ENCODE data around the gene AEN.

Gene AEN

DNA sequence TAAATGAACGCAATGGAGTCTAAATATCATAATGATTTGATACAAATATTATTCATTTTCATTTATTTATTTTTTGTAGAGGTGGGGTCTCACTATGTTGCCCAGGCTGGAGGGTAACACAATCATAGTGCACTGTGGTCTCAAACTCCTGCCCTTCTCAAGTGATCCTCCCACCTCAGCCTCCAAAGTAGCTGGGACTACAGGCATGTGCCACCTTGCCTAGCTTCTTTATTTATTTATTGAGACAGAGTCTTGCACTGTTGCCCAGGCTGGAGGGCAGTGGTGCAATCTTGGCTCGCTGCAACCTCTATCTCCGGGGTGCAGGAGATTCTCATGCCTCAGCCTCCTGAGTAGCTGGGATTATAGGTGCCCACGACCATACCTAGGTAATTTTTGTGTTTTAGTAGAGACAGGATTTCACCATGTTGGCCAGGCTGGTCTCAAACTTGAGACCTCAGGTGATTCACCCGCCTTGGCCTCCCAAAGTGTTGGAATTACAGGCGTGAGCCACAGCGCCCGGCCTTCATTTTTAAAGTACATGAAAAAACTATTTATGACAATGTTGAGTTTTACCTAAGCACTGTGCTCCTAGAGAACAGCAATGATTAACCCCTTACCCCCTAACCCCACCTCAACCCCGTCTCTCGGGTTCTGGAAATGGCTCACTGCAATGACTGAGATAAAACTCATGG is 4.0 kb upstream of the AEN start:
- no peak overlapping the region for H3K9ac ChIP-seq (ENCODE audit: low read depth, low read length, poor library complexity, severe bottlenecking)
- no peaks in the 10 kb centered on the region for H4K20me1 ChIP-seq (ENCODE audit: insufficient read depth, low read length, poor library complexity, severe bottlenecking)
- H3K79me2 ChIP-seq (ENCODE audit: insufficient read depth, low read length), result peaks cover 10% of the 10 kb centered on the region

DNA sequence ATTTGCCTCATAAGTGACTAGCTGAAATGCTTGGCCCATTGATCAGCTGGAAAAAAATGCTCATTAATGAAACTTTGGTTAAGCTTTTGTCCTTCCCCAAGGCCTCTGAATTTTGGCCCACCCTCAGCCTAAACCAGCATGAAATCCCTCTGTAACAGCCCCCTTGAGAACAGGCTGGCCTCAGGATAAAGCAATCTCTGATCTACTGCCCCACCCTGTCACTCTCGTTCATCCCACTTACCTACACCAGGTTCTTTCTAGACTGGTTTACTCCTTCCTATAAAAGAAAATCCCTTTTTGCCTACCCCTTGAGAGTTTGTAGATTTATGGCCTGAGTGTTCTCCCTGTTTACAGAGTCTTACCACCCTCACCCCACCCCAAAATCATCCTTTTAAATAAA is 3.4 kb upstream of the AEN start:
- peaks cover 16% of the 10 kb centered on the region for H3K79me2 ChIP-seq (ENCODE audit: insufficient read depth, low read length)
- H3K4me2 ChIP-seq (ENCODE audit: low read depth, low read length, poor library complexity, severe bottlenecking), result no peak overlapping the region
- TF ChIP-seq EZH2phosphoT487 (IDR thresholded peaks at IDR 0.05; ENCODE audit: borderline replicate concordance), result no peak
- TF ChIP-seq, protein P1, sequence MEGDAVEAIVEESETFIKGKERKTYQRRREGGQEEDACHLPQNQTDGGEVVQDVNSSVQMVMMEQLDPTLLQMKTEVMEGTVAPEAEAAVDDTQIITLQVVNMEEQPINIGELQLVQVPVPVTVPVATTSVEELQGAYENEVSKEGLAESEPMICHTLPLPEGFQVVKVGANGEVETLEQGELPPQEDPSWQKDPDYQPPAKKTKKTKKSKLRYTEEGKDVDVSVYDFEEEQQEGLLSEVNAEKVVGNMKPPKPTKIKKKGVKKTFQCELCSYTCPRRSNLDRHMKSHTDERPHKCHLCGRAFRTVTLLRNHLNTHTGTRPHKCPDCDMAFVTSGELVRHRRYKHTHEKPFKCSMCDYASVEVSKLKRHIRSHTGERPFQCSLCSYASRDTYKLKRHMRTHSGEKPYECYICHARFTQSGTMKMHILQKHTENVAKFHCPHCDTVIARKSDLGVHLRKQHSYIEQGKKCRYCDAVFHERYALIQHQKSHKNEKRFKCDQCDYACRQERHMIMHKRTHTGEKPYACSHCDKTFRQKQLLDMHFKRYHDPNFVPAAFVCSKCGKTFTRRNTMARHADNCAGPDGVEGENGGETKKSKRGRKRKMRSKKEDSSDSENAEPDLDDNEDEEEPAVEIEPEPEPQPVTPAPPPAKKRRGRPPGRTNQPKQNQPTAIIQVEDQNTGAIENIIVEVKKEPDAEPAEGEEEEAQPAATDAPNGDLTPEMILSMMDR (conservative IDR thresholded peaks at IDR 0.05; ENCODE audit: low read length), result no peak

More for the DNA sequence above, 4.0 kb upstream of the AEN start:
- no peaks in the 10 kb centered on the region for H3F3A ChIP-seq (ENCODE audit: low read depth)
- no peak overlapping the region for H3K4me2 ChIP-seq (ENCODE audit: low read depth, low read length, poor library complexity, severe bottlenecking)
- TF ChIP-seq EZH2phosphoT487 (IDR thresholded peaks at IDR 0.05; ENCODE audit: borderline replicate concordance), result no peak
- TF ChIP-seq, protein P1 (conservative IDR thresholded peaks at IDR 0.05; ENCODE audit: low read length), result no peak
- no peaks in the 10 kb centered on the region for H3K9me2 ChIP-seq (replicated peaks; ENCODE audit: low read depth, low read length)
- H3K4me1 ChIP-seq (ENCODE audit: insufficient read depth, low read length, poor library complexity, severe bottlenecking), result peaks cover 5% of the 10 kb centered on the region
- H3K27me3 ChIP-seq (ENCODE audit: insufficient read depth, low read length, poor library complexity, severe bottlenecking), result peaks cover 7% of the 10 kb centered on the region
- no peak overlapping the region for H3K4me3 ChIP-seq (ENCODE audit: low read length, poor library complexity, severe bottlenecking)
- H2AFZ ChIP-seq (ENCODE audit: low read length), result no peak overlapping the region
- no peaks in the 10 kb centered on the region for H3K9me3 ChIP-seq (ENCODE audit: insufficient read depth, low read depth, low read length)
- no peaks in the 10 kb centered on the region for H3K36me3 ChIP-seq (ENCODE audit: insufficient read depth, low read length)

DNA sequence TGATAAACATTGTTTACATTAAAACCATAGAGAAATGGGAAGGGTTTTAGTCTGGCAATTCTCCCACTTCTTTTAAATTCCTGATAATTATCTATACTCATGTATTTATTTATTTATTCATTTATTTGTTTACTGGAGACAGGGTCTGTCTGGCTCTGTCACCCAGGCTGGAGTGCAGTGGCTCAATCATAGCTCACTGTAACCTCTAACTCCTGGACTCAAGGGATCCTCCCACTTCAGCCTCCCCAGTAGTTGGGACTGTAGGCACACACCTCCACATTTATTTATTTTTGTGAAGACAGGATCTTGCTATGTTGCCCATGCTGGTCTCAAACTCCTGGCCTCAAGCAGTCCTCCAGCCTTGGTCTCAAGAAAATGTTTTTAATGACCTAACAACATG is 2.5 kb upstream of the AEN start:
- H3K9me3 ChIP-seq (ENCODE audit: insufficient read depth, low read depth, low read length), result no peaks in the 10 kb centered on the region
- H2AFZ ChIP-seq (ENCODE audit: low read length), result no peak overlapping the region
- H4K20me1 ChIP-seq (ENCODE audit: insufficient read depth, low read length, poor library complexity, severe bottlenecking), result peaks cover 13% of the 10 kb centered on the region
- no peaks in the 10 kb centered on the region for H3K36me3 ChIP-seq (ENCODE audit: insufficient read depth, low read length)
- H3K4me1 ChIP-seq (ENCODE audit: insufficient read depth, low read length, poor library complexity, severe bottlenecking), result peaks cover 16% of the 10 kb centered on the region
- no peak overlapping the region for H3K9ac ChIP-seq (ENCODE audit: low read depth, low read length, poor library complexity, severe bottlenecking)
- TF ChIP-seq, protein P1 (conservative IDR thresholded peaks at IDR 0.05; ENCODE audit: low read length), result no peak
- TF ChIP-seq EZH2phosphoT487 (IDR thresholded peaks at IDR 0.05; ENCODE audit: borderline replicate concordance), result no peak
- H3K79me2 ChIP-seq (ENCODE audit: insufficient read depth, low read length), result peaks cover 25% of the 10 kb centered on the region
- no peak overlapping the region for H3K4me2 ChIP-seq (ENCODE audit: low read depth, low read length, poor library complexity, severe bottlenecking)
- H3K9me2 ChIP-seq (replicated peaks; ENCODE audit: low read depth, low read length), result no peaks in the 10 kb centered on the region
- H3F3A ChIP-seq (ENCODE audit: low read depth), result no peaks in the 10 kb centered on the region
- H3K27me3 ChIP-seq (ENCODE audit: insufficient read depth, low read length, poor library complexity, severe bottlenecking), result peaks cover 7% of the 10 kb centered on the region
- no peak overlapping the region for H3K4me3 ChIP-seq (ENCODE audit: low read length, poor library complexity, severe bottlenecking)

More for the DNA sequence above, 3.4 kb upstream of the AEN start:
- Histone ChIP-seq H3K36me3 (ENCODE audit: insufficient read depth, low read length) (no peaks in the 10 kb centered on the region), H3K4me1 (ENCODE audit: insufficient read depth, low read length, poor library complexity, severe bottlenecking) (peaks cover 9% of the 10 kb centered on the region), H3K9me2 (replicated peaks; ENCODE audit: low read depth, low read length) (no peaks in the 10 kb centered on the region), H3F3A (ENCODE audit: low read depth) (no peaks in the 10 kb centered on the region), H3K9ac (ENCODE audit: low read depth, low read length, poor library complexity, severe bottlenecking) (no peak overlapping the region), H3K9me3 (ENCODE audit: insufficient read depth, low read depth, low read length) (no peaks in the 10 kb centered on the region), H4K20me1 (ENCODE audit: insufficient read depth, low read length, poor library complexity, severe bottlenecking) (peaks cover 5% of the 10 kb centered on the region), H3K4me3 (ENCODE audit: low read length, poor library complexity, severe bottlenecking) (no peak overlapping the region), H2AFZ (ENCODE audit: low read length) (no peak overlapping the region), H3K27me3 (ENCODE audit: insufficient read depth, low read length, poor library complexity, severe bottlenecking) (peaks cover 7% of the 10 kb centered on the region)
